Forelimb muscle (tissue), 1 donor: ENCODE measurements around the gene HIP1. TPM values are rescaled to one million over a fixed set of nuclear protein-coding genes. Genes with fewer than 3 reads are reported as not detected.
A peak's percentile ranks its signal among the peaks of the same experiment; 100 is the strongest.
"Not testable (repeated sequence)": the region's sequence is repeated elsewhere in the genome, so short reads cannot be mapped to it uniquely, and the experiment has no call there.

Experiments
- DNase-seq: peaks from one replicate; pipeline ENCODE4 v3.0.0-alpha.2; 2013; ENCODE audit warnings: low read depth
- polyA plus RNA-seq: library from polyadenylated mRNA; unstranded; fragments of 120-200 nt; gene quantifications from one replicate; pipeline ENCODE4 v1.2.1, GENCODE V29; 2013; ENCODE audit not compliant: insufficient read length

HIP1 gene
- polyA plus RNA-seq, 1 donor = 21.9 TPM

DNA sequence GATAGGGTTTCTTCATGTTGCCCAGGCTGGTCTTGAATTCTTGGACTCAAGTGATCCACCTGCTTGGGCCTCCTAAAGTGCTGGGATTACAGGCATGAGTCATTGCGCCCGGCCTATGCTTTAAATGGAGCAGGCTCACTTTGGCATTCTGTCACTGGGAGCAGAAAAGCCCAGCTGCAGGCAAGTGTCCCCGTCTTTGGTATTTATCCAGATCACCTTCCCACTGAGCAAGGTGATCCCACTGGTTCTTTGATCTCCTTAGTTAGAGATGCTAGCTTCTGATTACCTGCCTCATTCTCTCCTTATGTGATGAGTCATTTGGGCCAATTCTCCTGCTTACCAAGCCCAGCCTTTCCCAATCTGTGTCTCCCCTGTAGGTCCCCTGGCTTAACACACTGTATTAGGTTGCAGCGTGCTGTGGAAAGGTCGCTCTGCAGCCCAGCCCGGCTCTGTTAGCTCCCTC lies 207.4 kb downstream of the HIP1 start:
- no peak for DNase-seq

- DNase-seq = not testable (repeated sequence)
Observed at GRCh38 chr7:75527224-75527722, 211.5 kb downstream of the HIP1 start.

DNA sequence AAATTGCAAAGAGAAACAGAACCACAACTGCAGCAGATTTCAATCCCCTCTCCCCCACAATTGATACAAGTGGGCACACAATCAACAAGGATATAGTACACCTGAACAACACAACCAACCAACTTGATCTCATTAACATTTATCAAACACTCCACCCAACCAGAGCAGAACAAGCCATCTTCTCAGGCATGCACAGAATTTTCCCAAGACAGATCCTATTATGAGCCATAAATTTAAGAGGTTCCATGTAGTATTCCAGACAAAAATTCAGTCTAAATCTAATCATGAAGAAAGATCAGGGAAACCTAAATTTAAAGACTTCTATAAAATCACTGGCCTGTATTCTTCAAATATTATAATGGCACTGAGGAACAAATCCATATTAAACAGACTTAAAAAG lies 217.0 kb downstream of the HIP1 start:
- DNase-seq = not testable (repeated sequence)

GRCh38 chr7:75518842-75519241 lies 219.9 kb downstream of the HIP1 start:
- not testable (repeated sequence) for DNase-seq

- not testable (repeated sequence) for DNase-seq
Observed at GRCh38 chr7:75509033-75509432, 229.7 kb downstream of the HIP1 start.

DNA sequence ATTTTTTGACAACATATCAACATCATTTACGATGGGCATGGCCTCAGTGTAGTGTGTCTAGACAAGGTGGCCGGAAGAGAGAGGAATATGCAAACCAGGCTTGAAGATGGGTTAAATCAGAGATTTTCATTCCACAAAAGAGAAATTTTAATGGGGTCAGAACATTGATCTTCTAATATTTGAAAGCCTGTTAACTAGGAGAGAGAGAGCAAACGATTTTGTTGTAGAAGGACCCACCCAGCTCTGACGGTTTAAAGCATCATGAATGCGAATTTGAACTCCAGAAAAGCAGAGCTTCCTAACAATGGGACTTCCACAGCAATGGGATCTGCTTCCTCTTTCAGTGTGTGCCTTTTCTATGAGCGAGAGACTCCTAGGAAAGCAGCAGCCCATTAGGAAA lies 246.7 kb downstream of the HIP1 start, which contains the start of gene SPDYE5:
SPDYE5 (plus strand) TSS at position 301 of the 400 bp plus-strand sequence. CDS start 1,728 bp downstream, outside the sequence.
- DNase-seq = not testable (repeated sequence)

DNA sequence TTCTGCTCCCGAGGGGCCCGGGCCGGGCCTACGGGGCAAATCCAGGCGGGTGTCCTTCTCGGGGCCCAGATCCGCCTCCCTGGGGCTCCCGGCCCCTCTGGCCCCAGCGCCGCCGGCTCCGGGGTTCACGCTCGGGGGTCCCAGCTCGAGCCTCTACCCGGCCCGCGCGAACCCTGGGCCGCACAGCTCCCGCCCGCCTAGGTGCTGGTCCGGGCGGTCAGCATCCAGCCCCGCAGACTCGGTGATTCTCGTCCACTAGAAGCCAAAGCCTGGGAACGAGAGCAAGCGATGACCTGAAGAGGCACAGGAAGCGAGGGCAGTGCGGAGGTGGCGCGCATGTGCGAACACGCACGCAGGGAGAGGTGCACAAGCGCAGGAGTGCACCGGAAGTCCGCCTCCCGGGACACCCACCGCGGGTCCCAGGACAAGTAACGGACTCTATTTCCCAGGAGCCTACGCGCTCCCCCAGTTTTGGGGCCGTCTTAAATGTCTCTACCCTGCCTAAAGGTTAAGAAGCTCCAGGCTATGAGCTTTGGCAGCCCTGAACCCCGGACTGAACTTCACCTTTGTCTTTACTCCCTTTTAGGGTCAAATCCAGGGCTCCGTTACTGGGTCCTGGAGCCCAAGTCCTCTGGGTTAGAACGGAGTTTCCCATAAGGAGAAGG lies 252.6 kb downstream of the HIP1 start, which contains the start of gene POM121C:
POM121C (minus strand) TSS at position 321 of the 665 bp plus-strand sequence. CDS start 44,803 bp downstream, outside the sequence.
- DNase-seq = peak; percentile 73

- not testable (repeated sequence) for DNase-seq
Observed at GRCh38 chr7:75485355-75485978, 253.3 kb downstream of the HIP1 start.

Other genes starting within 250 kb of the HIP1 start
- gene SPDYE5, start 246.6 kb downstream of the HIP1 start, polyA plus RNA-seq = 2.8 TPM
- 1.00 TPM for gene CCL26, start 33.3 kb upstream of the HIP1 start, polyA plus RNA-seq
- gene CCL24, start 74.9 kb upstream of the HIP1 start, polyA plus RNA-seq = 0.24 TPM
- gene RHBDD2, start 140.1 kb upstream of the HIP1 start, polyA plus RNA-seq = 25.1 TPM
- gene POR, start 176.2 kb upstream of the HIP1 start, polyA plus RNA-seq = 30.7 TPM